ENCODE results near the gene SMPD4.
A peak's percentile ranks its signal among the peaks of the same experiment; 100 is the strongest.
"Not testable (repeated sequence)": the region's sequence is repeated elsewhere in the genome, so short reads cannot be mapped to it uniquely, and the experiment has no call there.

The SMPD4 gene

GRCh38 chr2:130165293-130166016 lies 15.9 kb downstream of the SMPD4 start:
- no peak overlapping the region for H3K4me3 ChIP-seq (ENCODE audit: low read depth, low read length)
- no peak for TF ChIP-seq CTCF (IDR thresholded peaks at IDR 0.05; ENCODE audit: low read depth, low read length, missing control alignments)
- DNase-seq (ENCODE audit: low read depth): no peak

- TF ChIP-seq CTCF (IDR thresholded peaks at IDR 0.05; ENCODE audit: low read depth, low read length, missing control alignments): no peak
- H3K4me3 ChIP-seq (ENCODE audit: low read depth, low read length): no peak overlapping the region
- no peak for DNase-seq (ENCODE audit: low read depth)
Observed at GRCh38 chr2:130162968-130163367, 18.4 kb downstream of the SMPD4 start.

GRCh38 chr2:130162486-130162885 lies 18.9 kb downstream of the SMPD4 start:
- not testable (repeated sequence) for DNase-seq (ENCODE audit: low read depth); H3K4me3 ChIP-seq (ENCODE audit: low read depth, low read length)

GRCh38 chr2:130160838-130161705 lies 20.3 kb downstream of the SMPD4 start:
- not testable (repeated sequence) for H3K4me3 ChIP-seq (ENCODE audit: low read depth, low read length); DNase-seq (ENCODE audit: low read depth)

- DNase-seq (ENCODE audit: low read depth): no peak
- H3K4me3 ChIP-seq (ENCODE audit: low read depth, low read length): no peak overlapping the region
- TF ChIP-seq CTCF (IDR thresholded peaks at IDR 0.05; ENCODE audit: low read depth, low read length, missing control alignments): no peak
Observed at GRCh38 chr2:130160131-130160530, 21.3 kb downstream of the SMPD4 start.

GRCh38 chr2:130159376-130159775 lies 22.0 kb downstream of the SMPD4 start:
- not testable (repeated sequence) for H3K4me3 ChIP-seq (ENCODE audit: low read depth, low read length); DNase-seq (ENCODE audit: low read depth)

GRCh38 chr2:130158631-130159030 lies 22.8 kb downstream of the SMPD4 start:
- H3K4me3 ChIP-seq (ENCODE audit: low read depth, low read length): no peak overlapping the region
- DNase-seq (ENCODE audit: low read depth): no peak
- no peak for TF ChIP-seq CTCF (IDR thresholded peaks at IDR 0.05; ENCODE audit: low read depth, low read length, missing control alignments)

- DNase-seq (ENCODE audit: low read depth): peak; percentile 50
- not testable (repeated sequence) for H3K4me3 ChIP-seq (ENCODE audit: low read depth, low read length)
Observed at GRCh38 chr2:130157825-130158514, 23.4 kb downstream of the SMPD4 start.

- H3K4me3 ChIP-seq (ENCODE audit: low read depth, low read length); DNase-seq (ENCODE audit: low read depth): not testable (repeated sequence)
Observed at GRCh38 chr2:130157354-130157753, 24.0 kb downstream of the SMPD4 start.
